ENCODE data around the gene DIPK1A.

DNA sequence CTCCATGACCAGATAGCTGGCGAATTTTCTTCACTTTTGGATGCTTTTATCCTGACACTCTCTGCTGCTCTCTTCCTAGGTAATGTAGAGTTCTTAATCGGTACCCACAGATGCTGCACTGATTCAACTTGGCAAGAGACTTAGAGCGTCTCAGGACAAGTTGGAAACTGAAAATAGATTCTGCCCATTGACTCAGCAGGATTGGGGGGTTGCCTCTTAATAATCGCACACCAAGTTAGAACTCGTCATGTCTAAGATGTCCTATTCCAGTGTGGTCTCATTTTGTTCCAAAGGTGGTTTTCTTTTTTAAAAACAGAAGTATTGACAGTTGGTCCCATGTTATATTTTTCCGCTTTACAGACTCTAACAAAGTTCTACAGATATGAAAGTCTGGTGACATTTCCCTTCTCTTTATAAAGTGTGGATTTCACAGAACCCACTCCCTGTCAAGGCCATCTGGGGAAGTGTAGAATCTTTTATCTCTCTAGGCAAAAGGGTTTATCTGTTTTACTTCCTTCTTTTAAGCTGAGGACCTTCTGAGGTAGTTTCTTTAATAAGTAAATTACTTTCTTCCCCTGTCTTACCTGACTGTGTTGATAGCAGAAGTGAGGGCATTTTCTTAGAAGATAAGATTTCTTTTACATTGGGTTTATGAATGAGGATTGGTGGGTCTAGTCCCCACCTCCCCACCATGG, 12.1 kb upstream of the DIPK1A start:
- no peak for TF ChIP-seq TEAD4 (IDR thresholded peaks at IDR 0.05)
- TF ChIP-seq RAD21 (IDR thresholded peaks at IDR 0.05; ENCODE audit: low read depth): no peak
- no peak for TF ChIP-seq CEBPB (IDR thresholded peaks at IDR 0.05)
- TF ChIP-seq YY1 (IDR thresholded peaks at IDR 0.05; ENCODE audit: low read depth): no peak
- no peak for TF ChIP-seq NFIC (IDR thresholded peaks at IDR 0.05)
- no peak for TF ChIP-seq TAF1 (IDR thresholded peaks at IDR 0.05; ENCODE audit: low read depth)
